Eye (tissue), 1 donor: ENCODE results near the gene PCNX1.
"Not testable (repeated sequence)": the region's sequence is repeated elsewhere in the genome, so short reads cannot be mapped to it uniquely, and the experiment has no call there.

Experiments used
- DNase-seq: peaks from one replicate; pipeline ENCODE4 v3.0.0-alpha.2; 2015

Gene PCNX1

GRCh38 chr14:71094722-71095121, 187.5 kb downstream of the PCNX1 start:
- DNase-seq = no peak

GRCh38 chr14:71096947-71097346, 189.7 kb downstream of the PCNX1 start:
- no peak for DNase-seq

DNA sequence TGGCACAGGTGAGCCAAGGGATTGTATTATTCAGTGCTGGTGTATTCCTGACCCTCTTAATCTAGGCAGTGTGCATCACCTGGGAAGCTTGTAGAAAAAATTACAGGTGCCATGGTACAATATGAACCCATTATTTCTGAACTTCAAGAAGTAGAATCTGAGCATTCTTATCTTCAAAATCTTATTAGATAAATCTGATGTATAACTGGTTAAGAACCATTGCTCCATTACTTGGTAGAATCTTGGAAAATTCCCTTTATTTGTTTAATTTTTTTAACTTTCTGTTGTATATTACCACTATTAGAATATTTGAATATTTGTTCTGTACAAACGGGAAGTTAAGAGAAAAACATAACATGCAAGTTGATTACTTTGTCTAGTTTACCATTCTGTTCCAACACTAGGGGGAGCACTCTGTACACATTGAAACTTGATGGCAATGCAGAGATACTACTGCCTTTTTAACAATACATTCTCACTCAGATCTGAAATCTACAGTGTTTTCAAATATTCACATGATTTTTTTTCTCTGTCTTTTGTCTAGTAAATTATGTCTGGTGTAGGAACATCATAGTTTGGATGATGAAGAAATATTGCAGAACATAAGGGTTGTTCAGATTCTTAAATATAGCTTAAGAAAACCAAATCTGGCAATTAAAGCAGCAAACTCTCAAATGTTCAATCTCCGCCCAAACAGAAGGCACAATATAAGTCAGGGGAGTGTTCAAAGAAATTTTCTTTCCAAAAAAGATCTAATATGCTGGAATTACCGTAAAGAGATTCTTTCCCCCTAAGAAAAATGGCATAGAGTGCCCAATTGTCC, 196.6 kb downstream of the PCNX1 start:
- DNase-seq = peak; percentile 71

GRCh38 chr14:71105177-71105576, 197.9 kb downstream of the PCNX1 start:
- DNase-seq = no peak

DNA sequence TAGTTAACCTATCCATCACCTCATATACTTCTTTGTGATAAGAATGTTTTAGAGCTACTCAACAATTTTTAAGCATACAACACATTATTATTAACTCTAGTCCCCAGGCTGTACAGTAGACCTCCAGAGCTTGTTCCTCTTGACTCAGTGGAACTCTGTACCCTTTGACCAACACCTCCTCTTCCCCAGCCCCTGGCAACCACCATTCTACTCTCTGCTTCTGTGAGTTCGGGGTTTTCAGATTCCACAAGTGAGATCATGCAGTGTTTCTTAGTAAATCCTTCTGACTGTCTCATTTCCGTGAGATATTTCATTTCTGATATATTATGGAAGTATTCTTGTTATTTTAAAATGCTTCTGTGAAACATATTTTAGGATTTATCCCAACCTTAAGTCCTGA, 200.7 kb downstream of the PCNX1 start:
- no peak for DNase-seq

- no peak for DNase-seq
Measured at GRCh38 chr14:71108398-71109119, 201.3 kb downstream of the PCNX1 start.

DNA sequence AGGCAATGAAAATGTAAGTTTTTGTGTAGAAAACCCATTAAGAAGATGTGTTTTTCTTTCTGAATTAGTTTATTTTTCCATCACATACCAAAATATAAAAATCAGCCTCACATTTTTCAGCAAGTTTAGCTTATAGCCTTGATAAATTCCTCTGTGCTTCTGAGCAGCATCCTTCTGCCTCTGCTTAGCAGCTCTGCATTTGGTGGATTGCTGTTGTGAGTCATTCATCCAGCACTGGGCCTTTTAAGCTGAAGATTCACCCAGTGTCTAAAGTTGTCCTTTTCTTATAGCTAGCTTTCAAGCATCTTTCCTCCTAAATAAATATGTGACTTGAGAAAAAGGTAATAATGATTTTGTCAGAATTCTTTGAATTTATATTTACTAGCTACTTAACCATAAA, 206.1 kb downstream of the PCNX1 start:
- no peak for DNase-seq

DNA sequence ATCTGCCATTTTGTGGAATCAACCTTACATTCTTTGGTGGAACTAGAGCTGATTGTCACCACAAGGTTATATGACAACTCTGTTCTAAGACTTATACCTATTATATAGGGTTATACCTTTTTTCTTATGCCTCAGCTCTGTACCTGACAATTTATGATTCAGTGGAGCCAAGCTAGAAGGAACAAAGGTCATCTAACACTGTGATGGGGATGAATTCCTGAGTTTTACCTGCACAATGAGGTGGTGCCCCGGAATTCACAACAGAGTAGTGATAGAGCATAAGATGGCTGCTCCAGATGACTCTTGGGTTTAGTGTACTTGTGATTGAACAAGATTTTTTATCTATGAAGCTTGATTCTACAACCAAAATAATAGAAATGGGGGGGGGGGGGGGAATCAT, 207.3 kb downstream of the PCNX1 start:
- DNase-seq = no peak

DNA sequence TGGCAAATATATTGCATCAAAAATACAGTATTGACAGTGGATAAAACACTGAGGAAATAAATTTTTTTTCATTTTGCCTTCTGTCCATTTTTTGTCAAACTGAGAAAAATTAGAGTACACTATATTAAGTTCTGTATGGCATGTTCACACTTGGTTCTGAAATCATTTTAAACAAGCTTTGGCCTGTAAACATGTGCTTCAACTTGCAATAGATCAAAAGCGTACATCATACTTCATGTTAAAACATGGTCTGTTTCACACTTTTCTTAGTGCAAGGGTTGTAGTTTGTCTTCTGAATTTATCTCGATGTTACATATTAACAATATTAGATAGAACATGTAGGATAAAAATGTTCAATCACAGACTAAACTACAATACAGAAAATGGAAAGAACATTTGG, 208.0 kb downstream of the PCNX1 start:
- no peak for DNase-seq

- no peak for DNase-seq
Measured at GRCh38 chr14:71115821-71116567, 208.7 kb downstream of the PCNX1 start.

DNA sequence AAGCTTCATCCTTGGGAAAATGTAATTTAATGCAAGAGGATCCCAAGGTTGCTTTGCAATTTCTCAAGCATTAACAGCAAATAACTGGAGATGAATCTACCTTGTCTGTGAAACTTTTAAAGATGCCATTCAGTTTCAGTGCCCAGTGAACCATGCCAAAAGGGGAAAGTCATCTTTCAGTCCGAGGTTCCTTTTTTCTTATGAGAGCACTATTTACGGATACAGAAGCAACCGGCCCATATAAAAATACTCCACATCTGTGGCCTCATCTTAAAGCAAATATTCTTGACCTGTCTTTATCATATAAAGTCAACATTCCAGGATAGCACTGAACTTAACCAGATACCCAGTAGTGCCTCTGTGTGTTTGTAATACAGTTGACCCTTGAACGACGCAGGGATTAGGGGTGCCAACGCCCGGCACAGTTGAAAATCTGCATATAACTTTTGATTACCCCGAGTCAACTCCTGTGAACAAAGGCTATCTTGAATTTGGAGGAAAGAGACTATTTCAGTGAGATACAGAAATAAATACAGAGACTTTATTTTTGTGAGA, 209.4 kb downstream of the PCNX1 start:
- DNase-seq = no peak

- peak; percentile 33 for DNase-seq
Measured at GRCh38 chr14:71117839-71118743, 210.8 kb downstream of the PCNX1 start.

DNA sequence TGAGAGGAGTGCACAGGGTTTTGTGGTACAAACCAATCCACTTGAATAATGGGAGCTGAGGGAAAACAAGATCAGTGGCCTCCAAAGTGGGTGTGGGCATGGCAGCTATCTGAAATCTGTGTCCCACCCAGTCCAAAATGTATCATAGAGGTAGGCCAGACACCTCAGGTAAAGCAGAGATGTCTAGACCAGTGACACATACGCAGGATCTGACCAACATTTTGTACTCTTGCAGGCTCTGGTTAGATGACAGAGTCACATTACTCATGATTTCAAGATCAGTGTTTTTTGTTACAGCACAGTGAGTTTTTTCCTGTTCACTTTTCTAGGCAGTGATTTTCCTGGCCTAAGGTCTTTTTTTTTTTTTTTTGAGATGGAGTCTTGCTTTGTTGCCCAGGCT, 211.8 kb downstream of the PCNX1 start:
- DNase-seq = no peak

- no peak for DNase-seq
Measured at GRCh38 chr14:71119832-71120231, 212.6 kb downstream of the PCNX1 start.

DNA sequence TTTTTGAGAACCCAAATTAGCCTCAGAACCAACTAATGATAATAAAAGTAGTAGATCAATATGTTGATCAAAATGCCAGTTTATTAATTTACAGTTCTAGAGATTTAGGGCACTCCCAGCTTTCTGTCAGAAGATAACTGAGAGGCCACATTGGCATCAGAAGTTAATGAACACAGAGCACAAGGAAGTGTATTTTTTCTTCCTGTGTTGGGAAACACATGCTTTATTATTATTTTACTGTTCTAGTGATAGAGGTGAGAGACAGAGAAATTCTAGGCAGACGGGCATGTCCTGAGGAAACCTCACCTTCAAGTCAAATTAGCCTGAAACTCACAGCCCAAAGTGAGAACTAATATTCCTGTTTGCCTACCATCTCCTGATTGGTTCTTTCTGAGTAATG, 213.7 kb downstream of the PCNX1 start:
- DNase-seq = no peak

DNA sequence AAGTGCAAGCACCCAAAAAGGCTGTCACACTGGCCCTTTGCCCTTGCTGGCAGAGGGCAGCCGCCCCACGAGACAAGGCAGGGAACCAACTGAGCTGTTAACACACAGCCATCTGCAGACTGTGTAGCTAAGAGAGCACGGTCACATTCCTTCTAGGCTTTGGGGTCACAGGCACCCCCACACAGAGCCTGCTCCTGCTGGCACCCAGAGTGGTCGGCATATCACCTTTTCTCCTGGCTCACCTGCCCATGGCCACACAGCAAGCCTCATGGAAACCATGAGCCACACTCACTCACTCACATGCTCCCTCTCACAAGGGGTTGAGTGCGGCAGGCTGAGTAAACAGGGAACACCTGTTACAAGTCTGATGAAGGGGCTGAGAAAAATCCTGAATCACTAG, 214.5 kb downstream of the PCNX1 start:
- no peak for DNase-seq

GRCh38 chr14:71122866-71123565, 215.8 kb downstream of the PCNX1 start:
- DNase-seq = no peak

DNA sequence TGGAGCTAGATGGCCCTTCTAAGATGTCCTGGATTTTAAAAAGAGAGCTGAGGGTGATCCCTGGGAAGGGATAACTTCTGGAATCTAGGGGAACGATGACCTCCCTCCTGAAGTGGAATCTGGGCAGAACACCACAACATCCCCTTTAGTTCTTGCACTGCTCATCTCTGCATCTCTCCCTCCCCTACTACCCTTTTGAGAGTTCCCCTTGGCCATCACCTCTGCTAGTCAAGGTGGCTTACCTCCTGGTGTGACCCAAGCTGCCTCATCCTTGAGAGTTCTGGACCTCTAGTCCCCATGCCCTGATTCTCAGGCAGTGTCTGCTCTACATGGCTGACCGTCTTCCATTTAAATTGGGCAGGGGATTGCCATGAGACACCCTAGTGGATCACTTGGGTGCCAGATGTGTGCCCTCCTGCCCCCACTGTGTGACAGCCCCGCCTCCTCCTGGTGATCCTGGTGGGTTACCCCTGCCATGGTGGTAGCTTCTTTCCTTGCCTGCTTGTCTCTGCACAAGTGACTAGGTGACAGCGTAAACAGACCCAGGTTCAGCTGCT, 216.4 kb downstream of the PCNX1 start:
- no peak for DNase-seq

DNA sequence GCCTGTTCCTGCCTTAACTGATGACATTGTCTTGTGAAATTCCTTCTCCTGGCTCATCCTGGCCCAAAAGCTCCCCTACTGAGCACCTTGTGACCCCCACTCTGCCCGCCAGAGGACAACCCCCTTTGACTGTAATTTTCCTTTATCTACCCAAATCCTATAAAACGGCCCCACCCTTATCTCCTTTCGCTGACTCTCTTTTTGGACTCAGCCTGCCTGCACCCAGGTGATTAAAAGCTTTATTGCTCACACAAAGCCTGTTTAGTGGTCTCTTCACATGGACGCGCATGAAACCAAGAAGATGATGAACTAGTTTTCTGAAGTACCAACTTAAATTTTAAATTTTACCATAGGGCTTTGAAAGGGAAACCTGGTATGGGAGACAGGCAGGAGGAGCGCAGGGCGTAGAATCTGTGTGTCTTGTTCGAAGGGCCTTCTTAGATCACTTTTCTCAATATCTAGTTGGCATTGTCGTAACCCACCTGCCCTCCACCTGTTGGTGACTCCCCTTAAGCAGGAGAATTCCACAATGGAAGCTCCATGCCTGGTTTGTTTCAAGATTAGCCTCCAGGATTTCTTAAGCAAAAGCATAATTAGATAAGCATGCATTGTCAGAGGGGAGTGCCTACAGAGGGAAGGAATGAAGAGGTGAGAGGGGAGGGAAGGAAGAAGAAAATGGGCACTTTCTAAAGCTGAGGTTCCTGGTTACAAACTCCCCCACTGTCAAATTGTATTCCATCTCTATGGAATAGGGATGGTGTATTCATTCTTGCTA, 222.6 kb downstream of the PCNX1 start:
- not testable (repeated sequence) for DNase-seq

DNA sequence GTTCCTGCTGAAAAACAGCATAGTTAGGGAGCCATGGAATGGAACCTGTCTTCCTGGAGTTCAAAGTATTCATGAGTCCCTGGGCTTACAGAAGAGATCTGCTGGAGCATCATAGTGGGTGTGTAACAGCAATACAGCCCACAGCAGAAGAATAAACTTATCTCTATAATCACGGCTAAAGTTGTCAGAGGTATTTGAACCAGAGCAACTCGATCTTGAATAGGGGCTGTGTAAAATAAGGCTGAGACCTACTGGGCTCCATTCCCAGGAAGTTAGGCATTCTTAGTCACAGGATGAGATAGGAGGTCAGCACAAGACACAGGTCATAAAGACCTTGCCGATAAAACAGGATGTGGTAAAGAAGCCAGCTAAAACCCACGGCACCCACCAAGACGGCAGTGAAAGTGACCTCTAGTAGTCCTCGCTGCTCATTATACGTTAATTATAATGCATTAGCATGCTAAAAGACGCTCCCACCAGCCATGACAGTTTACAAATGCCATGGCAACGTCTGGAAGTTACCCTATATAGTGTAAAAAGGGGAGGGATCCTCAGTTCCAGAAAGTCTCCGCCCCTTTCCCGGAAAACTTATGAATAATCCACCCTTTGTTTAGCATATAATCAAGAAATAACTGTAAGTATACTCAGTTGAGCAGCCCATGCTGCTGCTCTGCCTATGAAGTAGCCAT, 223.4 kb downstream of the PCNX1 start:
- DNase-seq = no peak
